GM21825 (cell line): Measurements from ENCODE around the gene MRPL11.

ENCODE experiments used
- ATAC-seq: cut with Tn5 transposase; IDR thresholded peaks from one replicate; pipeline ENCODE4 v1.9.1; 2021; ENCODE audit warnings: mild to moderate bottlenecking, moderate library complexity; ENCODE audit not compliant: unreplicated experiment

Gene MRPL11

GRCh38 chr11:66438504-66439466, at the start of gene MRPL11:
Gene MRPL11 (minus strand): TSS chr11:66438848. CDS start chr11:66438754, 94 bp downstream.
- ATAC-seq: peak; percentile 91

- ATAC-seq: no peak
Observed at GRCh38 chr11:66484806-66485380, 46.2 kb upstream of the MRPL11 start.

- ATAC-seq: peak; percentile 85
Observed at GRCh38 chr11:66480117-66480938, 41.7 kb upstream of the MRPL11 start, which contains the start of gene DPP3. Gene DPP3 (plus strand): TSS chr11:66480434. CDS start chr11:66482201, 1,767 bp downstream.

- no peak for ATAC-seq
Observed at GRCh38 chr11:66479394-66480116, 40.9 kb upstream of the MRPL11 start.

- ATAC-seq: no peak
Observed at GRCh38 chr11:66478729-66479393, 40.2 kb upstream of the MRPL11 start.

- no peak for ATAC-seq
Observed at GRCh38 chr11:66477263-66478201, 38.9 kb upstream of the MRPL11 start.

- no peak for ATAC-seq
Observed at GRCh38 chr11:66476841-66477251, 38.2 kb upstream of the MRPL11 start.

GRCh38 chr11:66476173-66476840, 37.7 kb upstream of the MRPL11 start:
- ATAC-seq: no peak

- no peak for ATAC-seq
Observed at GRCh38 chr11:66475349-66476172, 36.9 kb upstream of the MRPL11 start.

- no peak for ATAC-seq
Observed at GRCh38 chr11:66473608-66474515, 35.2 kb upstream of the MRPL11 start.

- no peak for ATAC-seq
Observed at GRCh38 chr11:66473167-66473566, 34.5 kb upstream of the MRPL11 start.

- ATAC-seq: no peak
Observed at GRCh38 chr11:66472054-66472453, 33.4 kb upstream of the MRPL11 start.

GRCh38 chr11:66471142-66471541, 32.5 kb upstream of the MRPL11 start:
- no peak for ATAC-seq

GRCh38 chr11:66470015-66470414, 31.4 kb upstream of the MRPL11 start:
- ATAC-seq: no peak

- no peak for ATAC-seq
Observed at GRCh38 chr11:66469441-66469840, 30.8 kb upstream of the MRPL11 start.

GRCh38 chr11:66468691-66469090, 30.0 kb upstream of the MRPL11 start:
- no peak for ATAC-seq
